A673 (cell line): ENCODE data around the gene CFAP157. TPM values are rescaled to one million over a fixed set of nuclear protein-coding genes. Genes with fewer than 3 reads are reported as not detected.

Experiments
- BruUV-seq: library from RNA; stranded (reverse); fragments of 400-500 nt; replicated peaks from 2 replicates; lab custom pipeline; 2021; lab: Mats Ljungman, UMichigan
- CTCF ChIA-PET: fragments of 300-600 bp; sonication (Branson Sonifier 250); formaldehyde crosslinking; loops from one replicate; lab custom pipeline; 2022; ENCODE audit warnings: antibody characterized with exemption; lab: Charles Lee
- POLR2A ChIA-PET: fragments of 300-600 bp; sonication (Branson Sonifier 250); formaldehyde crosslinking; loops from one replicate; lab custom pipeline; 2022; ENCODE audit warnings: antibody characterized with exemption; ENCODE audit not compliant: low non-redundant PET; lab: Charles Lee
- DNase-seq: peaks from one replicate; pipeline ENCODE4 v3.0.0-alpha.2; 2015; ENCODE audit warnings: low spot score
- H3K27ac ChIP-seq: fragments of 200-600 bp; sonication (generic); 2 replicates; pipeline ENCODE4 v1.5.1; 2016; ENCODE audit warnings: mixed run types, low read depth, mild to moderate bottlenecking, mixed read lengths, antibody characterized with exemption, low read length; ENCODE audit not compliant: poor library complexity, severe bottlenecking
- H3K27me3 ChIP-seq: fragments of 200-600 bp; sonication (generic); replicated peaks from 2 replicates; pipeline ENCODE4 v1.6.1; 2017; ENCODE audit warnings: mixed run types, low read depth, mild to moderate bottlenecking, mixed read lengths, antibody characterized with exemption, low read length; ENCODE audit not compliant: insufficient read depth, poor library complexity
- H3K36me3 ChIP-seq: fragments of 200-600 bp; sonication (generic); 2 replicates; pipeline ENCODE4 v1.6.1; 2016; ENCODE audit warnings: mixed run types, mild to moderate bottlenecking, mixed read lengths, antibody characterized with exemption, low read length; ENCODE audit not compliant: insufficient read depth, poor library complexity, severe bottlenecking
- H3K4me1 ChIP-seq: fragments of 200-600 bp; sonication (generic); 2 replicates; pipeline ENCODE4 v1.6.1; 2017; ENCODE audit warnings: mixed run types, mild to moderate bottlenecking, mixed read lengths, antibody characterized with exemption, low read length; ENCODE audit not compliant: insufficient read depth, poor library complexity, severe bottlenecking
- H3K4me3 ChIP-seq: fragments of 200-600 bp; sonication (generic); 2 replicates; pipeline ENCODE4 v1.5.1; 2016; ENCODE audit warnings: low read depth, mixed run types, mild to moderate bottlenecking, mixed read lengths, low read length; ENCODE audit not compliant: poor library complexity, severe bottlenecking
- H3K9me3 ChIP-seq: fragments of 200-600 bp; sonication (generic); 2 replicates; pipeline ENCODE4 v1.6.1; 2016; ENCODE audit warnings: mixed run types, low read depth, mild to moderate bottlenecking, mixed read lengths, antibody characterized with exemption, low read length; ENCODE audit not compliant: poor library complexity, severe bottlenecking
- CTCF ChIP-seq: fragments of 300-800, 200-600 bp; sonication (generic); conservative IDR thresholded peaks from 2 replicates; pipeline ENCODE4 v1.5.1; 2017; ENCODE audit warnings: low read depth, mild to moderate bottlenecking, antibody characterized with exemption, low read length, moderate library complexity, mixed read lengths
- EZH2 ChIP-seq: fragments of 200-600 bp; sonication (generic); IDR thresholded peaks from 2 replicates; pipeline ENCODE4 v1.6.1; 2017; ENCODE audit warnings: borderline replicate concordance, low read depth, mild to moderate bottlenecking, mixed read lengths, antibody characterized with exemption, low read length; ENCODE audit not compliant: poor library complexity, severe bottlenecking
- intact Hi-C: fragments of 100-400 bp; cut with micrococcal nuclease; formaldehyde crosslinking; loops from one replicate; pipeline ENCODE4 v1.10.0; 2022; ENCODE audit not compliant: unreplicated experiment
- total RNA-seq: library from RNA; stranded (reverse); gene quantifications from 2 replicates; pipeline ENCODE4 v1.2.3, GENCODE V29; 2021

CFAP157 gene
- total RNA-seq, 1 experiment from 2014 or later: not detected

- TF ChIP-seq EZH2: no peak
- TF ChIP-seq CTCF: no peak
- no peak overlapping the region for H3K27ac ChIP-seq
- no peaks in the 10 kb centered on the region for H3K27me3 ChIP-seq
- CTCF ChIA-PET: no interaction called here
- intact Hi-C loops: no loop called here
- BruUV-seq: no TSS peak
- H3K4me1 ChIP-seq: no peaks in the 10 kb centered on the region
- POLR2A ChIA-PET: no interaction called here
- DNase-seq: no peak
- no peaks in the 10 kb centered on the region for H3K9me3 ChIP-seq
- no peaks in the 10 kb centered on the region for H3K36me3 ChIP-seq
- H3K4me3 ChIP-seq: no peak overlapping the region
Measured at GRCh38 chr9:127724012-127724411, 17.2 kb downstream of the CFAP157 start.

GRCh38 chr9:127726871-127727270 is 20.1 kb downstream of the CFAP157 start:
- no peaks in the 10 kb centered on the region for H3K9me3 ChIP-seq
- no peak overlapping the region for H3K4me3 ChIP-seq
- ChIA-PET CTCF (no interaction called here), POLR2A (no interaction called here)
- TF ChIP-seq EZH2: no peak
- TF ChIP-seq CTCF: no peak
- no peaks in the 10 kb centered on the region for H3K36me3 ChIP-seq
- intact Hi-C loops: no loop called here
- no peaks in the 10 kb centered on the region for H3K27me3 ChIP-seq
- no peak for DNase-seq
- no peak overlapping the region for H3K27ac ChIP-seq
- no TSS peak for BruUV-seq
- no peaks in the 10 kb centered on the region for H3K4me1 ChIP-seq

DNA sequence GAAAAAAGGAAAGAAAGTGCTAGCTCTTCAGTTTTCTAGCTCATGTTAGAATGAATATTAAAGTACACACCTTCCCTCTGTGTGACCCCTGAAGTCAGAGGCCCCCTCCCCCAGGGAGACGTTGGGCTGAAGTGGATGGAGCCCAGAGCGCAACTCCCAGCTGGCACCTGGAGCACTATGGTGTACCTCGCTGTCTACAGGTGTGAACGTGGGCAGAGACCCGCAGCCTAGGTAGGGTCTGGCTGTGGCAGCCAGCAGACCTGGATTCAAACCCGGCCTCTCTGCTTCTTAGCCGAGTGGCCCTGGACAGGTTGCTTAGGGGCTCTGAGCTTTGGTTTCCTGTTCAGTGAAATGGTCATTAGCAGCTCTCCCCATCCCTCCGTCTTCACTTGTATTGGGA is 22.0 kb downstream of the CFAP157 start:
- no TSS peak for BruUV-seq
- H3K9me3 ChIP-seq: no peaks in the 10 kb centered on the region
- H3K36me3 ChIP-seq: no peaks in the 10 kb centered on the region

More for the DNA sequence above, 22.0 kb downstream of the CFAP157 start:
- ChIA-PET POLR2A (no interaction called here), CTCF (interaction anchor here (0.7 kb wide), 1 partner anchor 354 kb away, joined by 3 read pairs; no protein-coding TSS in a partner anchor)
- H3K27me3 ChIP-seq: no peaks in the 10 kb centered on the region
- H3K4me3 ChIP-seq: no peak overlapping the region
- no peak for DNase-seq
- H3K27ac ChIP-seq: no peak overlapping the region
- intact Hi-C loops: no loop called here
- H3K4me1 ChIP-seq: no peaks in the 10 kb centered on the region
- TF ChIP-seq EZH2 (no peak), CTCF (no peak)
